Measurements from ENCODE around the gene TBC1D20. TPM values are rescaled to one million over a fixed set of nuclear protein-coding genes. Genes with fewer than 3 reads are reported as not detected.

The TBC1D20 gene
- total RNA-seq, 1 donor from 2014 or later, result 64.0 TPM

DNA sequence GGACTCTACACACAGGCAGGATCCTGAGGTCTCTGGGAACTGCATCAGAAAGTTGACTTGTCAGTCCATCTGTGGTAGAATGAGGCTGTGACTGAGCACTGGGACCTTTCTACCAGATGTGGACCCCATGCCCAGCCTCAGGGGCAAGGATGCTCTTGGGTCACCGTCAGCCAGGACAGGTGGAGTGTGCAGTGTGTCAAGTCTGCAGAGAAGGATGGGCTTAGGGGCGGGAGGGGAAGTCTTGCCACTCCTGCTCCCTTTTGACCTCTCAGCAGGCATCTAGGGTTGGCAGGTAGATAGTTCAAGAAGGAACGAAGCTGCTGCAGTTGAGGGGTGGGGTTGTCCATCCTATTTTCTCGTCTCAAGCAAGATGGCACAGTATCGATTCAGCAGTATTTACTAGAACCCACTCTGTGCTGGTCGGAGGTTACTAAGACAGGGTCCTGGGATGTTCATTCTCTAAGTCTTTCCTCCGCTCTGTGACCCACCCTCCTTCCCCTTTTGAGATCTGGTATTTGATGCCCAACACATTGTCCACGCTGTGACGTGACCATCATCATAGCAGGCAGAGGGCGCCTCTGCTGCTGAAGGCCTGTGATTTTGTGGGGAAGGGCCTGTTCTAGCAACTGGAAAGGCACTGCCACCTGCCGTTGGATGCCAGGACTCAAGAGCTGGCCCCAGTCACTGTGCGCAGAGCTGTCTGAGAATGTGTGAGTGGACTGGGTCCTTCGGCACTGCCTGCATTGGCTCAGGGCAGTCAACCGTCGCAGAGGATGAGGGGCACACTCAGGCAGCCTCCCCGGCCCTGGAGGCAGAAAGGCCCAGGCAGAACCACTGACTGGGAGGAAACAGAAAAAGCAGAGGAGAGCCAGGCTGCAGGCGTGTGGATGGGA is 31.1 kb downstream of the TBC1D20 start:
- Mint-ChIP-seq H3K27ac (ENCODE audit: unreplicated experiment) (peak overlapping the region; percentile 72), H3K4me1 (ENCODE audit: low read depth) (peaks cover 8% of the 10 kb centered on the region), H3K9me3 (ENCODE audit: low read depth) (no peaks in the 10 kb centered on the region), H3K36me3 (ENCODE audit: low read depth) (peaks cover 17% of the 10 kb centered on the region), H3K27me3 (ENCODE audit: low read depth) (no peaks in the 10 kb centered on the region), H3K4me3 (ENCODE audit: unreplicated experiment) (no peak overlapping the region)
- no peak for DNase-seq (ENCODE audit: low spot score)
- TF ChIP-seq, protein P1, sequence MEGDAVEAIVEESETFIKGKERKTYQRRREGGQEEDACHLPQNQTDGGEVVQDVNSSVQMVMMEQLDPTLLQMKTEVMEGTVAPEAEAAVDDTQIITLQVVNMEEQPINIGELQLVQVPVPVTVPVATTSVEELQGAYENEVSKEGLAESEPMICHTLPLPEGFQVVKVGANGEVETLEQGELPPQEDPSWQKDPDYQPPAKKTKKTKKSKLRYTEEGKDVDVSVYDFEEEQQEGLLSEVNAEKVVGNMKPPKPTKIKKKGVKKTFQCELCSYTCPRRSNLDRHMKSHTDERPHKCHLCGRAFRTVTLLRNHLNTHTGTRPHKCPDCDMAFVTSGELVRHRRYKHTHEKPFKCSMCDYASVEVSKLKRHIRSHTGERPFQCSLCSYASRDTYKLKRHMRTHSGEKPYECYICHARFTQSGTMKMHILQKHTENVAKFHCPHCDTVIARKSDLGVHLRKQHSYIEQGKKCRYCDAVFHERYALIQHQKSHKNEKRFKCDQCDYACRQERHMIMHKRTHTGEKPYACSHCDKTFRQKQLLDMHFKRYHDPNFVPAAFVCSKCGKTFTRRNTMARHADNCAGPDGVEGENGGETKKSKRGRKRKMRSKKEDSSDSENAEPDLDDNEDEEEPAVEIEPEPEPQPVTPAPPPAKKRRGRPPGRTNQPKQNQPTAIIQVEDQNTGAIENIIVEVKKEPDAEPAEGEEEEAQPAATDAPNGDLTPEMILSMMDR (IDR thresholded peaks at IDR 0.05), result peak; percentile 82

DNA sequence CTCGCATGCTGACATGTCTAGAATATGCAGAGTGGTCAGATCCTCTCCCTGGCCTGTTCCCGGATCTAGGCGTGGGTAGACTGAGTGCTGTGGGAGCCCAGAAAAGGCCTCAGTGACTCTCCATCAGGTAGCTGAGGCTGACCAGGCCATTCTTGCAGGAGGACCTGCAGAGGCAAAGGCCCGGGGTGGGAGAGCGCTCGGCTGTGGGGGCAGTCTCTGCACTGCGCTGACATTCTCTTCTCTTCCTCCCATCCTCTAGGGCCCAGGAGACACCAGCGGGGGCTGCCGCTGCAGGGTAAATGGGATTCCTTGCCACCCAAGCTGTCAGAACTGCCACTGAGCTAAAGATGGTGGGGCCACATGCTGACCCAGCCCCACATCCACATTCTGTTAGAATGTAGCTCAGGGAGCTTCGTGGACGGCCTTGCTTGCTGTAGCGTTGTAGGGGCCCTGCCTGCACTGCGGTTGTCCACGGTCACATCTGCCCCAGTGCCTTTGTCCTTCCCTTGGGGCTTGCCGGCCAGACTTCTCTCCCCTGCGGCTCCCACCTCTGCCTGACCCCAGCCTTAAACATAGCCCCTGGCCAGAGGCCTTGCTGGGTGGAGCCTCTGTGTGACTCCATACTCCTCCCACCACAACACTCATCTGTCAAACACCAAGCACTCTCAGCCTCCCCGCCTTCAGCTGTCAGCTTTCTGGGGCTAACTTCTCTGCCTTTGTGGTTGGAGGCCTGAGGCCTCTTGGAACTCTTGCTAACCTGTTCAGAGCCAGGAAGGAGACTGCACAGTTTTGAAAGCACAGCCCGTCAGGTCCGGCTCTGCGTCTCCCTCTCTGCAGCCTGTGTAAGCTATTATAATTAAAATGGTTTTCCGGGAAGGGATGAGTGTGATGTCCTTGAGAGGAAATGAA is 32.0 kb downstream of the TBC1D20 start:
- Mint-ChIP-seq H3K9me3 (ENCODE audit: low read depth) (no peaks in the 10 kb centered on the region), H3K27ac (ENCODE audit: unreplicated experiment) (peak overlapping the region; percentile 17), H3K4me1 (ENCODE audit: low read depth) (peaks cover 8% of the 10 kb centered on the region), H3K27me3 (ENCODE audit: low read depth) (no peaks in the 10 kb centered on the region), H3K4me3 (ENCODE audit: unreplicated experiment) (no peak overlapping the region), H3K36me3 (ENCODE audit: low read depth) (peaks cover 11% of the 10 kb centered on the region)
- TF ChIP-seq, protein P1 (IDR thresholded peaks at IDR 0.05), result no peak
- no peak for DNase-seq (ENCODE audit: low spot score)

DNA sequence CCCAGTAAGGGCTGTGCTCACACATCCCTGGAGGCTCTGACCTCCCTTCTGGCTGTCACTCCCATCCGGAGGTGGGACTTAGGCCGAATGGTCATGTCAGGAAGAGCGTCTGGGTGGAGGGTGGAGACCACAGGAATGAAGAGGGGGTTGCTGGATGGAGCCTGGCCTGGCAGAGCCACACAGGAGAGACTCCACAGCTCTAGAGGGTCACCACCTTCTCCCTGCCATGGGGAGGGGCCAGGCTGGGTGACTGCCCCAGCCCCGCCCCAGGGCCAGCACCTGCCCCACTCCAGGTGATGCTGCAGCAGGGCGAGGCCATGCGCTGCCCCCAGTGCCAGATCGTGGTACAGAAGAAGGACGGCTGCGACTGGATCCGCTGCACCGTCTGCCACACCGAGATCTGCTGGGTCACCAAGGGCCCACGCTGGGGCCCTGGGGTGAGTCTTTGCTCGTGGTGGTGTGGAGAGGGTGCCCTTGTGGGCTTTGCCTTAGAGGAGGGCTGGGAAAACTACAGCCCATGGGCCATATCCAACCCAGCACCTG is 33.6 kb downstream of the TBC1D20 start:
- Mint-ChIP-seq H3K4me3 (ENCODE audit: unreplicated experiment) (no peak overlapping the region), H3K9me3 (ENCODE audit: low read depth) (no peaks in the 10 kb centered on the region), H3K27me3 (ENCODE audit: low read depth) (no peaks in the 10 kb centered on the region), H3K27ac (ENCODE audit: unreplicated experiment) (no peak overlapping the region), H3K4me1 (ENCODE audit: low read depth) (peaks cover 4% of the 10 kb centered on the region), H3K36me3 (ENCODE audit: low read depth) (peaks cover 12% of the 10 kb centered on the region)
- no peak for DNase-seq (ENCODE audit: low spot score)
- TF ChIP-seq, protein P1 (IDR thresholded peaks at IDR 0.05), result no peak

DNA sequence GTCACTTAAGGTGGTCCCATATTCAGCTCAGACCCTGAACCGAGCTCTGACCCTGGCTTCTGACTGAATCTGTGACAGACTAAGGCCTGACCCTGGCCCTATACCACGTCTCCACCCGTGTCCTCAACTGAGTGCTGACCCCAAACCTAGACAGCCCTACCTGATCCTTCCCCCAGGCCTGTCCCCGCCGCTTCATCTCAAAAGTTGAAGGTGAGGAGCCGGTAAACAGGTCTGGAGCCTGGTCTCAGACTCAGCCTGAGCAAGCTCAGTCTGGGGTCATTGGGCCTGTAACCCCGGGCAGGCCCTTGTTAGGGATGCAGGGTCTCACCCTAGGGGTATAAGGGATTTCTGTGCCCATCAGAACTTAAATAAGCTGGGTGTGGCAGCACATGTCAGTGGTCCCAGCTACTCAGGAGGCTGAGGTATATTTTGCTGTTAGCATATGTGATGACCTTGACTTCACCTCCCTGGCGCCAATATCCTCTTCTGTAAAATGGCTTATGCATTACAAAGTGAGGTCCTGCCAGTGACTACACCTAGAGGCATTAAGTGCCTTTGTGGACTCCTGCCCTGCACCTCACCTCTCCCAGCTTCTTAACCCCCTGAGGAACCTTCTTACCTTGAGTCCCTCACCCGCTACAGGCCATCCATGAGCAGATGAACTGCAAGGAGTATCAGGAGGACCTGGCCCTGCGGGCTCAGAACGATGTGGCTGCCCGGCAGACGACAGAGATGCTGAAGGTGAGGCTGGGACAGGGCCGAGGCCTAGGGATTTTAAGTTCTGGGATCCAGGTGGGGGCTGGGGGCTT is 34.3 kb downstream of the TBC1D20 start:
- no peak overlapping the region for H3K4me3 Mint-ChIP-seq (ENCODE audit: unreplicated experiment)
- TF ChIP-seq, protein P1 (IDR thresholded peaks at IDR 0.05), result no peak
- H3K27me3 Mint-ChIP-seq (ENCODE audit: low read depth), result no peaks in the 10 kb centered on the region
- DNase-seq (ENCODE audit: low spot score), result no peak
- peaks cover 4% of the 10 kb centered on the region for H3K4me1 Mint-ChIP-seq (ENCODE audit: low read depth)
- H3K36me3 Mint-ChIP-seq (ENCODE audit: low read depth), result peaks cover 14% of the 10 kb centered on the region
- no peaks in the 10 kb centered on the region for H3K9me3 Mint-ChIP-seq (ENCODE audit: low read depth)
- H3K27ac Mint-ChIP-seq (ENCODE audit: unreplicated experiment), result no peak overlapping the region
